Measurements from ENCODE around the gene AEBP1. TPM values are rescaled to one million over a fixed set of nuclear protein-coding genes. Genes with fewer than 3 reads are reported as not detected.

AEBP1 gene
- total RNA-seq, 1 donor from 2014 or later = 1,349 TPM

DNA sequence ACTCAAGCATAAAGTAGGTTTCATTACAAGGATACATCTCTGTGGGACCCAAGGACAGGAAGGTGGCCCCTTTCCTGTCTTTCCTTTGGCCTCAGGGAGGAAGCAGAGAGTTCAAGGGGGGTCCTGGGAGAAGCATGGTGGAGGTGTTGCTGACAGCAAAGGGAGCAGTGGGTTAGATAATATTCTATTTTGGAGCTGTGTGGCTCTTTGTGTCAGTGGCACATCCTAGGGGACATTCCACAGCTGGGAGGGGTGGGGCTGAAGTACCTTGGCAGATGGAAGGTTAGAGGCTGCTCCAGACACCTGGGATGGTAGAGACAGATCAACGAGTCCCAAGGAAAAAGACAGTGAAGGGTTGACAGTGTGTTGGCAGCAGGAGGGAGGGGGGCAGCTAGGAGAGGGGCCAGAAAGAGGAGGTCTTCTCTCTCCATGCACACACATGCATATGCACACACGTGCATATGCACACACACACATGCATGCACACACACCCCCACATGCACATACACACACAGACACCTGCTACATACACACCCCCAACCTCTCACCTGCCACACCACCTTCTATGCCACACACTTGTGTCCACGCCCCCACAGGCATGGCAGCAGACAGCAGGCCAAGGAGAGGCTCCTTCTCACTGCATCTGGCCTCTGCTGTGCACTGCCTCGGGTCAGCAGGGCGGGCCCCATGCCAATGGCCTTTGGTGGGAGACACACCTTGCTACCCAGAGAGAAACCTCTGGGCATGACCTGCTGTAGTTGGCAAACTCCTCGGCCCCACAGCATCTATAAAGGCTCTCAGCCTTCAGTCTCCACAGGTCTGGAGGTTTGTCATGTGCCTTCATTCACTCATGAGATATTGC lies 24.8 kb downstream of the AEBP1 start:
- Histone ChIP-seq H3K27me3 (no peaks in the 10 kb centered on the region), H3K4me1 (no peaks in the 10 kb centered on the region), H3K9me3 (no peaks in the 10 kb centered on the region), H3K27ac (no peak overlapping the region), H3K36me3 (no peaks in the 10 kb centered on the region), H3K4me3 (no peak overlapping the region)
- intact Hi-C loops (cut with DNase I) = loop anchor here (10.0 kb wide), 1 partner anchor 366 kb away; the partner anchor contains the start of gene NUDCD3
- TF ChIP-seq, protein P1, sequence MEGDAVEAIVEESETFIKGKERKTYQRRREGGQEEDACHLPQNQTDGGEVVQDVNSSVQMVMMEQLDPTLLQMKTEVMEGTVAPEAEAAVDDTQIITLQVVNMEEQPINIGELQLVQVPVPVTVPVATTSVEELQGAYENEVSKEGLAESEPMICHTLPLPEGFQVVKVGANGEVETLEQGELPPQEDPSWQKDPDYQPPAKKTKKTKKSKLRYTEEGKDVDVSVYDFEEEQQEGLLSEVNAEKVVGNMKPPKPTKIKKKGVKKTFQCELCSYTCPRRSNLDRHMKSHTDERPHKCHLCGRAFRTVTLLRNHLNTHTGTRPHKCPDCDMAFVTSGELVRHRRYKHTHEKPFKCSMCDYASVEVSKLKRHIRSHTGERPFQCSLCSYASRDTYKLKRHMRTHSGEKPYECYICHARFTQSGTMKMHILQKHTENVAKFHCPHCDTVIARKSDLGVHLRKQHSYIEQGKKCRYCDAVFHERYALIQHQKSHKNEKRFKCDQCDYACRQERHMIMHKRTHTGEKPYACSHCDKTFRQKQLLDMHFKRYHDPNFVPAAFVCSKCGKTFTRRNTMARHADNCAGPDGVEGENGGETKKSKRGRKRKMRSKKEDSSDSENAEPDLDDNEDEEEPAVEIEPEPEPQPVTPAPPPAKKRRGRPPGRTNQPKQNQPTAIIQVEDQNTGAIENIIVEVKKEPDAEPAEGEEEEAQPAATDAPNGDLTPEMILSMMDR (IDR thresholded peaks at IDR 0.05) = no peak
- no peak for DNase-seq (ENCODE audit: low spot score in 2 of 2)

DNA sequence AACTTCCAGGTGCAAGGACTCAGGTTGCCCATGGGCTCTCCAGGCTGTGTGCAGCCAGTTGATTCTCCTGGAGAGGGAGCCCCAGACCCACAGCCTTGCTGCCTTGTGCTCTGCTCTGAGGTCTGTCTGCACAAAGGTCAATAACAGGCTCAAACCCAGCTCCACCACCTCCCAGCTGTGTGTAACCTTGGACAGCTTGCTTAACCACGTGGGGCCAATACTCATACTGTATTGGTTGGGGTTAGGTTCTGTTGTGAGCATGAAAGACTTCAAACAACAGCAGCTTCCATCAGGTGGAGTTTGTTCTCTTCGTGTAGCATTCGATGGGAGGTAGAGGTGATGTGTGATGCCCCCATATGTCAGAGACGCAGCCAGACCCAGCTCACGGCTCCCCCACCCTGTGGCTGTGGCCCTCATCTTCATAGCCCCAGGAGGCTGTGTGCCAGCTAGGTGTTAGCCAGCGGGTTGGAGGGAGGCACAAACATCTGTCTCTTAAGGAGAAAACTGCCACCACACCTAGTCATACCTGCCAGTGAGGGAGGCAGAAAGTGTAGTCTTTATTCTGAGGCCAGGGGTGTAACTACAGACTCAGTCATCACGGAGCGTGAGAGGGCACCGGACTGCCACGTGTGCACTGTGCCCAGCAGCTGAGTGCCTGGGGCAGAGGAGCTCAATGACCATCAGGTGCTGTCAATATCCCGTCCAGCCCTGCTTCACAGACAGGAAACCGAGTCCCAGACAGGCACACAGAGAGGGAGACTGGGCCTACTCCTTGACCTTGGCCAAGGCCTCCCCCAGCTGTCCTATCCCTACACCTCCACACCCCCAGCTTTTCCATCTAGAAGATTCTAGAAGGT lies 27.3 kb downstream of the AEBP1 start:
- TF ChIP-seq, protein P1 (IDR thresholded peaks at IDR 0.05) = no peak
- DNase-seq (ENCODE audit: low spot score in 2 of 2) = no peak
- Histone ChIP-seq H3K4me1 (no peaks in the 10 kb centered on the region), H3K27ac (no peak overlapping the region), H3K27me3 (no peaks in the 10 kb centered on the region), H3K9me3 (no peaks in the 10 kb centered on the region), H3K4me3 (no peak overlapping the region), H3K36me3 (no peaks in the 10 kb centered on the region)
- intact Hi-C loops (cut with DNase I) = no loop called here

DNA sequence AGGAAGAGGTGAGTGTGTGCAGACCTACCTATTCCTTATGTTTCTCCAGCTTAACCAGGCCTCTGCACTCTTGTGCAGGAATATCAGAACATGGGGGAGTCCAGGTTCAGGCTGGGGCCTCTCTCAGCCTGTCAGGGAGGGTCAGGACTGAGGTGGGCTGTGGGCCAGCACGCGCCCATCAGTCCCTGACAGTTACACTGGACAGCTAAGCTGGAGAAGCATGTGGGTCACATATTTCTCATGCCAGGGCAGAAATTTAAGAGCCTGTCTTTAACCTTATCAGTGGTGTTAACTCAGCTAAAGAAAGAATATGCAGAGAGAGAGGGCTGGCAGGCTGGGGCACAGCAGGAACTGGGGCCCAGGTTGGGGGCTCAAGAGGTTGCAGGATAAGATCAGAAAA lies 27.9 kb downstream of the AEBP1 start:
- Histone ChIP-seq H3K4me1 (no peaks in the 10 kb centered on the region), H3K36me3 (no peaks in the 10 kb centered on the region), H3K9me3 (no peaks in the 10 kb centered on the region), H3K4me3 (no peak overlapping the region), H3K27ac (no peak overlapping the region), H3K27me3 (no peaks in the 10 kb centered on the region)
- no peak for DNase-seq (ENCODE audit: low spot score in 2 of 2)
- intact Hi-C loops (cut with DNase I) = no loop called here
- TF ChIP-seq, protein P1 (IDR thresholded peaks at IDR 0.05) = no peak

DNA sequence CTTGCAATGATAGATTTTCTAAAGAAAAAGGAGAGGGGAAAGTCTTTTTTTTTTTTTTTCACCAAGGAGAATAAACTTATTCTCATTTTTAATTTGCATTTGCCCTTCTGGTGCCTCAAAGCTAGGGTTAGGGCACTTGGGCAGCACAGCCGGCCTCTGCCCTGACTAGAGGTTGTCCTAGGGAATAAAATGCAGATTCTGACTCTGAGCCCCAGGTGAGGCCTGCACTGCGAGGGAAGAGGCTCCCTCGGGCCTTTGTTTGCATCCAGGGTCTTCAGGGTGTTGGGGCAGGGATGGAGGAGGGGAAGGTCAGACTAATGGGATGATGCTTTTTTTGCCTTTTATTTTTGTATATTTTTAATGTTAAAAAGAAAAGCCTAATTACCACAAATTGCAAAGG lies 29.1 kb downstream of the AEBP1 start:
- Histone ChIP-seq H3K9me3 (no peaks in the 10 kb centered on the region), H3K27ac (no peak overlapping the region), H3K4me1 (no peaks in the 10 kb centered on the region), H3K4me3 (no peak overlapping the region), H3K36me3 (no peaks in the 10 kb centered on the region), H3K27me3 (no peaks in the 10 kb centered on the region)
- intact Hi-C loops (cut with DNase I) = no loop called here
- TF ChIP-seq, protein P1 (IDR thresholded peaks at IDR 0.05) = no peak
- DNase-seq (ENCODE audit: low spot score in 2 of 2) = no peak

DNA sequence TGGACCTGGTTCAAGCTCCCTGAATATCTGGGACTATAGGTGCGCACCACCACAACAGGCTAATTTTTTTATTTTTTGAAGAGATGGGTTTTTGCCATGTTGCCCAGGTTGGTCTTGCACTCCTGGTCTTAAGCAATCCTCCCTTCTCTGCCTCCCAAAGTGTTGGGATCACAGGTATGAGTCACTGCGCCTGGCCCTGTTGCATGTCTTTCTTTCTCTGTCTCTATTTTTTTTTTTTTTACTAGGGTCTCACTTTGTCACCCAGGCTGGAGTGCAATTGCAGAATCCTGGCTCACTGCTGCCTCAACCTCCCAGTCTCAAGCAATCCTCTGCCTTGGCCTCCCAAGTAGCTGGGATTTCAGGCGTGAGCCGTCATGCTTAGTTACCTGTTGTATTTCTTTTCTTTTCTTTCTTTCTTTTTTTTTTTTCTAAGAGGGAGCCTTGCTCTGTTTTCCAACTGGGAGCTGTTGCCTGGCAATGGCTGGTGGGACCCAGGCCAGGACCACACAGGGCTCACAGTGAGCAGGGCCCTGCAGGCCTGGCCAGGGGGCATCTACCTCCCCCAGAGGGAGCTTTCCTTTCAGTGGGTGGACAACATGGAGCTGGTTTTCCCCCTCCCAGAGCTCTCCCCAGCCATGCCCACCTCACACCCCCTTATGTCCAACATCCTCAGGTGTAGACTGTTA lies 30.9 kb downstream of the AEBP1 start:
- H3K4me3 ChIP-seq = no peak overlapping the region
- H3K27ac ChIP-seq = no peak overlapping the region
- DNase-seq (ENCODE audit: low spot score in 2 of 2) = no peak
- H3K36me3 ChIP-seq = no peaks in the 10 kb centered on the region
- TF ChIP-seq, protein P1 (IDR thresholded peaks at IDR 0.05) = no peak
- no peaks in the 10 kb centered on the region for H3K27me3 ChIP-seq
- no peaks in the 10 kb centered on the region for H3K4me1 ChIP-seq
- intact Hi-C loops (cut with DNase I) = no loop called here
- H3K9me3 ChIP-seq = no peaks in the 10 kb centered on the region

Data from ascending aorta (tissue), 2 donors.